HG03354 (cell line): ENCODE data around the gene ROBO2.

Experiments used
- ATAC-seq: cut with Tn5 transposase; IDR thresholded peaks from one replicate; pipeline ENCODE4 v1.9.1; 2021; ENCODE audit warnings: mild to moderate bottlenecking; ENCODE audit not compliant: unreplicated experiment, poor library complexity, severe bottlenecking

The ROBO2 gene

DNA sequence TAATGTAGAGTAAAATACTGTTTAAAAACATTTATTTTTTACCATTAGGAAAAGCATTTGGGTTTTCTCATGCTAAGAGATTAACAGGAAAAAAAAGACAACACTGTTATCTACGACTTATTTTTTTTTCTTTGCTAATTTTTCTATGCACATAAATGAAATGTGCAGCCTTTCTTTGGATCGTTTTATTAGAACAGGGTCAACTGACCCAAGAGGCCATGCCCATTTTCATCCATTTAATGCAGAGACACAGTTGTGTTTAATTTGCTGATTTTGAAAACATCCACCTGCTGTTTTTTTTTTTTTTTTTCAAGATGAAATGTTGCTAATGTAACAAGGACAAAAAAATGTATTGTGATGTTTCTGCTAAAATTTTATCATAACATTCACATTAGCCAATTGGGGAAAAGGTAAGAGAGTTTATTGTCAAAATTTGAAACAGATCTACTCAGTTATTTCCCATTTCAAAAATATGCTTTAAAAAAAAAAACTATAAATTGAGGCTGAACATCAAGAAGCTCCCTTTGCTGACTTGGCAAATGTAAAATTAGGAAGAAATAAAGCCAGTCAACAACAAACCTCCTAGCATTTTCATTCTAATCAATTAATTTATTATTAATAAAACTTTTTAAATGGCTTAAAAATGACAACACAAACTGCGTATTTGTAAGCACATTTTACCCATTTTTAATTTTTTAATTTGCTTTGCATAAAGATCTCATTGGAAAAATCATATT lies 485.2 kb downstream of the ROBO2 start:
- no peak for ATAC-seq

DNA sequence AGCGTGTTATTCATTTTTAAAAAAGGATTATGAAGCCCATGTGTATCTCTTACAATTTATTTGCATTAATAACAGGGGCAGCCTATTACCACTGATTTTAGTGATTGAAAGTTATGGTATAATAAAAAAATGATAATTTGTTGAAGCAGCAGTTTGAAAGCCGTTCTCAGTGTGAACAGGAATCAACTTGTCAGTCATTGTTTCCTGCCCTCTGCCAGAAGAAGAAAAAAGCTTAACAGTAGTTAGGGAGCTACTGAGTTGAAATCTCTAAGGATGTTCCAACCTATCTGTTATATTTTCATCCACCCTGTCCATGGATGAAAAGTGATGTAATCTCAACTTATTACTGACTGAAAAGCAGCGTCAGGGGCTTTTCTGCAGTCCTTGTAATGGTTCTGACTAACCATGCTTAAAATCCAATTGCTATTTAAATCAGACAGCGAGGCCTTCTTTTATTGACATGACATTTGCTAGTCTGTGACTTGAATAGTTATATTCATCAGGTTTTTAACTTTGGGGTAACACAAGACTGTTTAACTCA lies 486.7 kb downstream of the ROBO2 start:
- ATAC-seq, result no peak

DNA sequence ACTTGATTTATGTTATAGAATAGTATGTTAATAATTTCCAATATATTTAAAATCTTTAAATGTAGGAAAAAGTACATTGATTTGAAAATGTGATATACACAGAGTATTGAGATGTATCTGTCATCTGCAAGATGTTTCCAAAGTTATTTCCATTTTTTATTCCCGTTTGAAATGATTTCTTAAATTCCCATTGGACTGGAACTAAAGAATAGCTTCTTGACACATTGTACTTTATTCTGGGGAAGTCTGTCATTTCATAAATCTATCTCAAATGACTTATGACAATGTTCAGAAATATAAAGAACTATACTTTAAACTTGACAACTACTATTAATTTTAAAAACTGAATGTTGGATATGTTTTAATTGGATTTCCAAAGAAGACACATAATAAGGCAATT lies 489.6 kb downstream of the ROBO2 start:
- ATAC-seq, result no peak

DNA sequence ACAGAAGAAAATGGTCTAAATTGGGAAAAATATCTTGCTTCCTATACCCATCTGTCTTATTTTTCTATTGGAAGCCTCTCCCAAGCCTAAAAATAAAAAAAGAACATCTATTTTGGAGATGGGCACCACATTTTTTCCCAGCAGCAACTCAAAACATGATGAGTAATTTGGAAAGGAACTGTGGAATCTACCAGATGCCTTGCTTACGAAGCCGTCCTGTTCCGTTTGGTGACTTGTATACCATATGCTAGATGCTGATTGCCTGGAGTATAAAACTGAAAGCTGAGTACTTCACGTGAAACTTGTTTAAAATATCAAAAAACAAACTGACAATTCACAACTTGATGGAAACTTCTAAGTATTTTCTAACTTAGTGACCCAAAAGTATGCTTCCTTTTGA lies 491.0 kb downstream of the ROBO2 start:
- no peak for ATAC-seq

DNA sequence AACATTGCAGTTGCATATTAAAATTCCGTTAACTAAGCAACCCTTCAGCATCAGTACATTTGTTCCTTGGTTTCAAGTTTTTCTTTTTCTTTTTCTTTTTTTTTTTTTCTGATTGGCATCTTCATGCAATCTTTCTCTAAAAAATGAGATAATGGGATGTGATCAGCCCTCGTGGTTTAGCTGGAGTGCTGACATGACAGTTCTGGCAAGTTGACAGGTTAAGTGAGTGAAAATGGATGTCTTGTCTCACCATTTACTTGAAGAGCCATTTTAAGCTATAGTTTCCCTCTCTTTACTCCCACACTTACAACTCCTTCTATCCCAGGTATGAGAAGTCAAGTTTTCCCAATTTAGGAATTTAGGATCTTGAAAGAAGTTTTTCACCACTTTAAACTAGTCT lies 495.2 kb downstream of the ROBO2 start:
- no peak for ATAC-seq

DNA sequence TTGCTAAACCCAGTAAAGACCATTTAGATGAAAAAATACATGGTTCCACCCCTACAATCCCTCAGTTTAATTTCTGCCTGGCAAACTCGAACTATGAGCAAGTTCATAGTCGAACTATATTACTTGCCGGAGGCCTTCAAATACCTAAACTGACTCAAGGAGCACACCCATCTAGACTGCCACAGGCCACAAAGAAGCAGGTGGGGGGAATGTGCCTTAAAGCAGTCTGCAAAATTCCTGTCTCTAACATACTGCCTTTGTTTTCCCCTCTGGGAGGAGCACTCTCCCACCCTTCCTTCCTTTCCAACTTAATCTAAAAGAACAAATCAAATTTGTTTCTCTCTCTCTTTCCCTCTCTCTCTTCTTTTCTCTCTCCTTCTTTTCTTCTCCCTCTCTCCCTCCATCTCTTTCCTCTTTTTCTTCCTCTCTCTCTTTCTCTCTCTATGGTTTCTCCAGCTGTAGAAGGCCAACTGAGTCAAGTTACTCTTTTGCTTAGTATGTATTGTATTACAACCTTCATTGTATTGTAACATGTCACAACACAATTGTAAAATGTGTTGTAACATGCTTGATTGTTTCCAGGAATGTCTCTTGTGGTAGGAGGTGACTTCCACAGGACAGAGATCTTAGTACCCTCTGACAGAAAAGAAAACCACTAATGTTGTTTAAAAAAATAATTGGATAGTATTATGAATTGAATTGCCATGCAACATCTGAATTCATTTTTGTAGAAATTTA lies 496.3 kb downstream of the ROBO2 start:
- no peak for ATAC-seq

DNA sequence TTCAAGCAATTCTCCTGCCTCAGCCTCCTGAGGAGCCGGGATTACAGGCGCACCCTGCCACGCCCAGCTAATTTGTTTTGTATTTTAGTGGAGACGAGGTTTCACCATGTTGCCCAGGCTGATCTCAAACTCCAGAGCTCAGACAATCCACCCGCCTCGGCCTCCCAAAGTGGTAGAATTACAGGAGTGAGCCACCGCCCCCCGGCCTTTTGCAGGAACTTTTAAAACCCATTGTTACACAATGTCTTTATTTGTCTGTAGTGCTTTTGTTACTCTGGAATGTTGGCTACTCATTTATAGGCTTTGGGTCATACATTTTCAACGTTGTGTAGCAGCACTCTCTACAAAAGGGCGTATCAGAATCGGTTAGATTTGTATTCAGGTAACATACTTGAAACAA lies 499.1 kb downstream of the ROBO2 start:
- no peak for ATAC-seq

DNA sequence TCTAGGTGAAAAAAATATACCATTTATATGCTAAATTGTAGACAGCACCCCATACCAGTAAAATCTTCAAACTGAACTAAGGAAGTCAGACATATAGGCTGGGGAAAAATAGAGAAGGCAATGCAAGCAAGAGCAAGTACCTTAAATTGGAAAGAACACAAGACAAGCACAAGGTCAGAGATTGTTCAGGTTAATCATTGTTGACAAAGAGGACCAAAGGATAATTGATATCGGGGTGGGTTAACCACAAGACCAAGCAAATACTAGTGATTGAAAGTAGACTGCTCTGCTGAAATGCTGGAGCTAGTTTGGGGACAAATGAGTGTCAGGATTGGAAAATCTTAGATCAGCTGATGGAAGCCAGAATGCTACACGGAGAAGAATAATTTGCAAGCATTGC lies 499.8 kb downstream of the ROBO2 start:
- ATAC-seq, result no peak

DNA sequence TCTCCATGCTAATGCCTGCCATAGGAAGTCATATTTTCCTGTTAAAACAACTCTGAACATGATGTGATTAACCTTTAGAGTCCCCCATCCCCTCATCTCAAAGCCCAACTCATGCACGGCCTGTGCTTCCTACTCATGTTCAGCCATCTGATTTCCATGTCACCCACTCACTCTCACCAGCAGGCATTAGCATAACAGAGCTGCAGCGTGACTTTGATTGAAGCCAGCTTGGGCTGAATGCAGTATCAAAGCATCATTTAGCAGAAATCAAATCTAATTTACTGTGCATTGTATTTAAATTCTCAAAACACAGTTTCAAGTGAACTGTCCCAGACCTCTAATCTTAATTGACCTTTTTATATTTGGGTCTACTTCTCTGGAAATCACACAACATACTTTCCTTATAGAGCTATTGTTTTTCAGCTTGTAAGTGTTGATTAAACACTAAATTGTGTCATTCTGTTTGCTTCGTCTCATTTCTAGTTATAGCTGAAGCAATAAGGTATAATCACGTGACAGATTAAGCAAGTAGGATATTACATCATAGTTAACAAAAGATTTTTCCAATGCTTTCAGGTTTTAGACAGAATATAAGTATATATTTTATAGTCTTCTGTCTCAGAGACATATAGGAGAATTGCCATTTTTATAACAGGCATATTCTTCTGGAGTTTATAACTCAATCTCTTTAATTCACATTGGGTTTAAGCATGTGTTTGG lies 501.5 kb downstream of the ROBO2 start:
- no peak for ATAC-seq

DNA sequence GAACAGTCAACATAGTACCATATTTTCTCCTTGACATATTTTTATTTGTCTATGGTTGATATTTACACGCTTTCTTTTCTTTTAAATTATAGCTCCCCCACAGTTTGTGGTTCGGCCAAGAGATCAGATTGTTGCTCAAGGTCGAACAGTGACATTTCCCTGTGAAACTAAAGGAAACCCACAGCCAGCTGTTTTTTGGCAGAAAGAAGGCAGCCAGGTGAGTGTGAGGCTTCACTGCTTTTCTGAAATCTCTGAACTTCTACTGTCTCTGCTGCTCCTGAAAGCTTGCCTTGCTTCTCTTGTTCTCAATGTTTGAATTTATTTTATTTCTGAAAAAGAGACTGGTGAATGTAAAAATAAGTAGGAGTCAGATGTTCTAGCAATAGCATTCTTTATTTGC lies 506.3 kb downstream of the ROBO2 start:
- no peak for ATAC-seq

DNA sequence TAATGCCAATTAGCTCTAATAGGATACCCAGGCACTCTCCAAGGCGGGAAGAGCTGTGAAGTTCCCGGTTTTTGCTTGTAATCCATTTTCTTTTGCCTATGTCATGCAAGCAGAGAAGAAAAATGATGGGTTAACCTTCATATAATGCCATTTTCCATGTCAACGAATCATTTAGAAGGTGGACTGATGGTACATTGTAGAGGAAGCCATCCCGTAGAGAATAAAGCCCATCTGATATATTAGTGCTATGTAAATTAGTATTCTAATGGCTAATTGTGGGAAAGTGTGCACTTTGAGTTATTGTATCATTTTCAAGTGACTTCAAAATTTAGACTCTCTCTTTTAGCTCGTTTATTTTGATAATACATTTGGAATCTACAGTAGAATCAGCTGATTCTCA lies 509.1 kb downstream of the ROBO2 start:
- no peak for ATAC-seq

DNA sequence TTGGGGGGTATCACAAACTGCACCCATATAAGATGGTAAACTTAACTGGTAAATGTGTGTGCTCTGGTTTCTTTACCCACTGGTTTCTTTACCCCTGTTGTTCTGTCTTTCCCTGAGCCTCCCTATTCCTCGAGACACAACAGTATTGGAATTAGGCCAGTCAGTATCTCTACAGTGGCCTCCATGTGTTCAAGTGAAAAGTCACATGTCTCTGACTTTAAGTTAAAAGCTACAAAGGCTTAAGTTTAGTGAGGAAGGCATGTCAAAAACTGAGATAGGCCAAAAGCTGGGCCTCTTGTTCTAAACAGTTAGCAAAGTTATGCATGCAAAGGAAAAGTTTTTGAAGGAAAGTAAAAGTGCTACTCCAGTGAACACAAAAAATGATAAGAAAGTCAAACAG lies 513.3 kb downstream of the ROBO2 start:
- no peak for ATAC-seq

DNA sequence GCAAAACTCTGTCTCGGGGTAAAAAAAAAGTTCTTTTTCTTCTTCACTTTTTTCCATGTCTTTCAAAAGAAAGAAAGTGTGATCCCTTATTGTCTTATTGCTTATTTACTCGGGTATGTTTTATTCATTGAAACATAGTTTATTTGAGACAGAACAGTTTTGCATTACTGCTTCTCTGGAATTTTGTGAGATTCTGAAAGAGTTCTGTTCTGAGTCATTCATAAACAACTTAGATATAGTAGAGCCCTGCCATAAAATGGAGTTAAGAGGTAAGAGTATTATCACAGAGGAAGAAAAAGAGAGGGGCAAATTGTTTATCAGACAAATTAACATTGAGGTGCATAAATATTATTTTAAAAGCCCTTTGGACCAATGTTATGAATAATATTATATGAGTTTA lies 522.2 kb downstream of the ROBO2 start:
- ATAC-seq, result no peak

DNA sequence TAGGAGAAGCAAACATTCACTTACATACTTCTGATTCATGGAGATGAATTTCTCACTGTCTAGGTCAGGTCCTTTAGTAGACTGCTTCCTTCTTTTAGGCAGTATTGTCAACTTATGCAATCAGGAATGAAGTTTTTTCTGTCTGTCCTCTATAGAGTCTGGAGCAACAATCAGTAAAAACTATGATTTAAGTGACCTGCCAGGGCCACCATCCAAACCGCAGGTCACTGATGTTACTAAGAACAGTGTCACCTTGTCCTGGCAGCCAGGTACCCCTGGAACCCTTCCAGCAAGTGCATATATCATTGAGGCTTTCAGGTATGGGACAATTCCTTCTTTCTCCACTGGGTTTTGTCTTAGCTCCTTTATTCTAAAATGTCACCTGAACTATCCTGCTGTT lies 523.1 kb downstream of the ROBO2 start:
- no peak for ATAC-seq

DNA sequence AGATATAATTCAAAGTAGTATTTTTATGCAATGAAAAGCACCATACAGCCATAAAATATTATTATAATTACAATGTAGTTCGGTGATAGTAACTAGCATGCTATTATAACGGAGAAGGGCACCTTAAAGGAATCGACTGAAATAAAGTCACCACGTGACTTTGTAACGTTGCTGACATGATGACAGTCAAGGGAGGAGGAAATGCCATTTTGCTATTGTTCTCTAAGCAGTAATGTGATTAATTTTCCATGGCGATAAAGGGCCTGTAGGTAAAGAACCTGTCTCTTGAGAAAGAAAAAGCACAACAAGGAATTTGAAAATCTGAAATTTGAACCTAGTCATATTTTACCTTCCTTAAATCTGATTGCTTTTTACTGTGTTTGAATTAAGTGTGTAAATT lies 526.2 kb downstream of the ROBO2 start:
- no peak for ATAC-seq

DNA sequence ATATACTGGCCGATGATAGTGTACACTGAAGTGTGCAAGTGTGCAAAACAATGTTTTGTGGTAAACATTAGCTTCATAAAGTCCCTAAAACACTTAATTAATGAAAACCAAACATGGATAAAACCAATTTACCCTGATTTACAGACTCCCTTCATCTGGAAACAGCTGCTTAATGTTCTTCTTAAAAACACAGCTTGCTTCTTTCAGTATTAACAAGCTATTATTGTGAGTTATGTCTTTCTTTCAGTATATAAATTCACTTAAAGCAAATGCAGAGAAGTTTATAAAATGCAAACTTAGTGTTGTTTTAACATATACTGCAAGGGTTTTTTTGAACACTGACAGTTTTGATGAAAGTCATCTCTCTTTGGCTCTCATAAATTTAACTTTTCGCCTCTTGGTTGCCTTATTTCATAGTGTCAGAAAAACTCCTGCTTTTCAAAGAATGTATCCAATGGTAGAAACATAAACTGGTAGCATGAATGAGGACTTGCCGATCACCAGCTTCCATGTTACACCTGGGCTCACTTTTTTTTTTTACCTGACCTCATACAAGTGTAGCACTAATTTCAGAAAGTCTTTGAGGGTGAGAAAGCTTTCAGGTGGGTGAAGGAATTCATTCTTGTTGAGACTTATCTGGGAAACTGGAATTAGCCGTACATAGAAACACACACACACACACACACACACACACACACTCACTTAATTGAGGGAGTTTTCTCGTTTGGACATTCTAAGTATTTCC lies 532.2 kb downstream of the ROBO2 start:
- no peak for ATAC-seq

DNA sequence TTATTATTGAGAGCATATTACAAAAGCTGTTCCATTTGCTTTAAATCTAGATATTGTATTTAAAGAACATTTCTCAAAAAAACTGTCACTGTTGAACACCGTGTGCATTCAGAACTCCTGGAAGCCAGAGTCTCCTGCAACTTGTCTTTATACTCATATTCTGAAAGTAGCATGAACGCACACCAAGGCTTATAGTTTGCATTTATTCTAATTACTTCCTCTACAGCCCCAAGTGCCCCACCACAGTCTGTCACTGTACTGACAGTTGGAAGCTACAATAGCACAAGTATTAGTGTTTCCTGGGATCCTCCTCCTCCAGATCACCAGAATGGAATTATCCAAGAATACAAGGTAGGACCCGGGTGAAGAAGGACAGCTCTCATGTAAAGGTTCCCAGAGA lies 537.4 kb downstream of the ROBO2 start:
- no peak for ATAC-seq

DNA sequence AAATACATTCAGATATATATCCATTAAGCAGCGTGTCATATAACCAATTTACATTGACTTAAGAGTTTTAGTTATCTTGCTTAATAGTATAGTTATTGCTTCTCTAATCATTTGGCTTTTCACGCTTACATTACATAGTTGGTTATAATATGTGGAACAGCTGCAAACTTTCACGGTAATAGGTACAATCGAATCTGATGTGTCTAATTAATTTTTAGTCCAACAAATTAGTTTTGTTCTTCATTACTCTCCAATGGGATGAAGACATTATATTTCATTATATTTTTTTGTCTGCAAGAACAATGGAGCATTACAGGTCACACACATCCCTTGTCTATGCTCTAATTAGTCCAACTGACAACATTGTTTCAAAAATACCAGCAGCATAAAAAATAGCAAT lies 546.3 kb downstream of the ROBO2 start:
- ATAC-seq, result no peak

DNA sequence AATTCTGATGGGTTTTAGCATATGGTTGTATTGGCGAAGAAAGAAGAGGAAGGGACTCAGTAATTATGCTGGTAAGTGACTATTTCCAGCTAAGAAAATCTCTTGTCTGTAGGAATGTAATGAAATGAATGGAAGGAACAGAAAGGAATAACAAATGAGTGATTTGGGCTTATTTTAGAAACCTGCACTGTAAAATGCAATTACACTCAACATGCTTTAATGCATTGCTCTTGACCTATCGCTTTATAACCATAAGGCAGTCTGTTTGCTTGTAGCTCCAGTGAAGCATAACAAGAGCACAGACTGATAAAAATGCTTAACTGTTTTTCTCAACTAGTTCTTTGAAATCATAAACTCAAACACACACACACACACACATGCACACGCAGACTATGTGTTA lies 549.0 kb downstream of the ROBO2 start:
- no peak for ATAC-seq

DNA sequence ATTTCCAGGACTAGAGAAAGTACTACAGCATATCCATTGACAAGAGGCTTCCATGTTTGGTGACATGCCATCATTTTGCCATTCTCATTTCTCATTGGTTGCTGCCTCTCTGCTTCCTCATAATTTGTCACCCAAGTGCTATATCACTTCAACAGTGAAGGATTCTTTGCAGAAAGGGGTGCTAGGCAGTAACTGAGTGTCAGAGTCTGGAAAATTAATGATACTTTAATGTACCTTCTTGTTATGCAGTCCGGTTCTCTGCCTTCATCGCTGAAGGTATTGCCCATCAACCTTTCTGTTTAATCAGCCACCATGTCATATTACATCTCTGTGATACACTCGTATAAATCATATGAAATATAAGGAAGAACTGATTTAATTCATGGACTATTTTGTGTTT lies 550.3 kb downstream of the ROBO2 start:
- no peak for ATAC-seq
